HG02885 (cell line): Measurements from ENCODE around the gene FTO.
"Not testable (repeated sequence)": the region's sequence is repeated elsewhere in the genome, so short reads cannot be mapped to it uniquely, and the experiment has no call there.

ENCODE experiments used
- ATAC-seq: cut with Tn5 transposase; IDR thresholded peaks from one replicate; pipeline ENCODE4 v1.9.1; 2021; ENCODE audit warnings: mild to moderate bottlenecking; ENCODE audit not compliant: unreplicated experiment, poor library complexity

Gene FTO

GRCh38 chr16:53817117-53817755 is 113.3 kb downstream of the FTO start:
- ATAC-seq: no peak

- ATAC-seq: no peak
Measured at GRCh38 chr16:53817812-53818550, 114.0 kb downstream of the FTO start.

DNA sequence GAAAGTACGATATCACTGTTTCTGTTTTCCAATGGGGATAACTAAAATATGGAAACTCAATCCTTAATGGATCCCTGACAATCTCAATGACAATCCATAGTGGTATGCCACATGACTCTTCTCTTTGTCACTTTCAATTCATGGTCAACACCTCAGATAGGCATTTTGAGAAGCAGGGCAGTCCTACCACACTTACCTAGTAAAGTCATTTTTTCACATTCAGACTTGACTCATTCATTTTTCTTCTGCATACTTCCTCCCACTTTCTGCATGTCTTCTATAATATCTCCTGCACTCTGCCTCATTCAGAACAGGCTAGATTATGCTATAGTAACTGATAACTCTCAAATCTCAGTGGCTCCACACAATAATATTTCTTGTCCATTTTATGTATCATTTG is 117.5 kb downstream of the FTO start:
- ATAC-seq: no peak

GRCh38 chr16:53821957-53822625 is 118.1 kb downstream of the FTO start:
- ATAC-seq: no peak

- ATAC-seq: peak; percentile 77
Measured at GRCh38 chr16:53822936-53823529, 119.1 kb downstream of the FTO start.

- ATAC-seq: no peak
Measured at GRCh38 chr16:53826658-53827057, 122.7 kb downstream of the FTO start.

- ATAC-seq: no peak
Measured at GRCh38 chr16:53827741-53828140, 123.8 kb downstream of the FTO start.

DNA sequence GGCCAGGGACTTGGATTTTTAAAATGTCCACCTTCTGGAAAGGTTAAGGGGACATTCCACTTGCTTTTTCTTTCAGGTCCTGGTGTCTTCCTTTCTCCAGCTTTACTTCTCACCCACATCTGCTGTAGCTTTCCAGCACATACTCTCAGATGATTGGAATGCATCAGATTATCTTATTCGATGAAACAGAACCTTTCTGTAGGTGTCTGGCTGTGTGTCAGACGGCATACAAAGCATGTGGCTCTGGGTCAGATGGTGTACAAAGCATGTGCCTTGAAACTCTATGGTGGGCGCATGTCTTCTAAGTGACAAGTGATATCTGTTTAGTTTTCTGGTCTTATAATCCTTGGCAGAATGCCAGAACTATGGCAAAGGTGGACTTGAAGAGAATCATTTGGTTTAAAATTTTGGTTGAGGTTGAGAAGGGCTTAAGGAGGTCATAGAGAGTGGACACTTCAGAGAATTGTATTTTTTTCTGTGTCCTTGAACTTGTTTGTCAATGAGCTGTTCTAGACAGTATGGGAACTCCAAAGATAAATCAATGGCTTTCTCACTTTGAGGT is 125.3 kb downstream of the FTO start:
- ATAC-seq: no peak

GRCh38 chr16:53832896-53833544 is 129.1 kb downstream of the FTO start:
- no peak for ATAC-seq

GRCh38 chr16:53836142-53836541 is 132.2 kb downstream of the FTO start:
- no peak for ATAC-seq

DNA sequence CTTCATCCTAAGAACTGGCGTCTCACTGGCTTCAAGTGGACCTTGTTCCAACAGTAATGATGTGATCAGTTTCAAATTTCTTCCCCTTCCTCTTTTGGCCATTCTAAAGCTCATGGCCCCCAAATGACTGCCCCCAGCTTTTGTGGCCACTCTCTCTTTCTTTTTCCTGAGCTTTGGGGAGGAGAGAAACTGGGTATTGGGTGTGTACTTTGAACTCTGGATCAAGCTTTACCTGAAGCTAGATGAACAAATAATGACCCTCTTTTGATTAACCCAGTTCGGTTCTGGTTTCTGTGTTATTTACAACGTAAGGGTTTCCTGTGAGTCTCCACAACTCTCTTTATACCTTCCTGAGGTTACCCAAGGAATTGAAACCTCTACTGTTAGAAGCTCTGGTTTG is 132.7 kb downstream of the FTO start:
- ATAC-seq: no peak

GRCh38 chr16:53837426-53837825 is 133.5 kb downstream of the FTO start:
- no peak for ATAC-seq

DNA sequence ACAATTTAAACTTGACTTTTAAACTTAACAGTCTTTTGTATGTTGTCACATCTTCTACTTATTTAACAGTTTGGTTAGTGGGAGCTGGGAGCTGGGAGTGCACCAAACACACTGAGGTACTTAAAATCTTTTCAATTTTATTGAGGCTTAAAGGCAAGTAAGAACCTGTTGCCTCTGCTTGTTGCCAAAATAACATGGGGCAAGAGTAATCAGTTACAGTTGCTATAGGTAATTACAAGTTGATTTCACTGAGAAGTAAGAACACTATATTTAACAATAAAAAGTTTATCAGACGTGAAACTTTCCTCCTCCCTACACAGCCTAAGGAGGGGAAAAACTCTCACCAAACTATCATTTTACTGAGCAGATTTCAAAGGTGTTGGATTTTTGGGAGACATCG is 135.2 kb downstream of the FTO start:
- ATAC-seq: no peak

- ATAC-seq: peak; percentile 56
Measured at GRCh38 chr16:53840456-53840855, 136.5 kb downstream of the FTO start.

DNA sequence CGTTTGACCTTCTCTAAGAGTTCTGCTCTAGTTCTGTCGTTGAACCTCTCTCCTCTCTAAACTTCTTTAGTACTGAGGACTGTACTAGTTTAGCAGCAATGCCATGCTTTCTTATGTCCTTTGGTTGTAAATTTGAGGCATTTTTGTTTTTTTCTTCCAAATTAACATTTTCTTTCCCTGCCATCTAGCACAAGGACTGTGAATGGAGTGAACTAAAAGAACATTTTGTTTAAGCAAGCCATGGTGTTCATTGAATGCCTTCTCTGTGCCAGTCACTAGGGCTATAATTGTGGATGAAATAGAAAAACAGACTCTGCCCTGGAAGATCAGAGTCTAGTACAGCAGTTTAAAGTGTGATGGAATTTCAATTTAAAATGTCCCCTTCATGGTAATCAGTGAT is 137.9 kb downstream of the FTO start:
- no peak for ATAC-seq

DNA sequence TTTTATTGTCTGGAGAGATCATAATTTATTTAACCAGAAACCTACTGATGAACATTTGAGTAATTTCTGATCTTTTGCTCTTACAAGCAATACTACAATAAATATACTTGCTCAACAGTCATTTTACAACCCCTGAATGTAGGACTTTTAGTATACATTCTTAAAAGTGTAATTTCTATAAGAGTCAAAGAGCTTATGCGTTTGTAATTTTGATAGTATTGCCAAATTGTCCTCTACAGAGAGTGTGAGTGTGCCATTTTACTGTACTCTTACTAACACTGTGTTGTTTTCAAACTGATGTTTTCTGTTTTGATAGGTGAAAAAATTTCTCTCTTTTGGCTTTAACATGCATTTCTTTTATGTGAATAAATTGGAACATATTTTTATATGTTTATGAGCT is 139.1 kb downstream of the FTO start:
- ATAC-seq: no peak

DNA sequence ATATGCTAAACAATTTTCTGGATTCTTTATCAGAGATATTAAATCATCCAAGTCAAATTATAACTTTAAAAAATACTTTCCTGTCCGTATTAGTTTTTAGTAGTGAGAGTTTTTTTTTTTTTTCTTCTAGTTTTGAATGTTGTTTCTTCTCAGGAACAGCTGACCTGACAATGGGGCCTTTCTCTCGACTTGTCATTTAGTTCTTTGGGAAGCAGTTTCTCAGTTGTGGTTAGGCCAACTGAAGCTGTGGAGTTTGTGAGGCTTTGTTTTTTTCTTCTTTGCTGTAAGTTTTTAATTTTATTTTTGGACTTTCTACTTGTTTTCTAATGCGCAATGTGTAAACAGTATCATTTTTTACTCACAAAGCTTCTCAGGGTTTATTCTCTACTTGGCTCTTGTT is 140.8 kb downstream of the FTO start:
- no peak for ATAC-seq

- ATAC-seq: not testable (repeated sequence)
Measured at GRCh38 chr16:53846549-53846948, 142.6 kb downstream of the FTO start.

GRCh38 chr16:53846971-53847370 is 143.0 kb downstream of the FTO start:
- no peak for ATAC-seq

GRCh38 chr16:53848277-53848942 is 144.5 kb downstream of the FTO start:
- no peak for ATAC-seq
